GM12891 (cell line): ENCODE results near the gene PDZD7. TPM values are rescaled to one million over a fixed set of nuclear protein-coding genes. Genes with fewer than 3 reads are reported as not detected.

Source experiments
- DNase-seq: peaks from one replicate; pipeline ENCODE4 v3.0.0; 2011; ENCODE audit warnings: low spot score; ENCODE audit not compliant: insufficient read length
- FAIRE-seq: peaks from 2 replicates; lab custom pipeline; 2011; peaks lifted over from hg19 to GRCh38; lab: Jason Lieb, UNC
- PAX5 ChIP-seq: IDR thresholded peaks from 2 replicates; pipeline ENCODE4 v1.6.1; 2011; ENCODE audit warnings: low read length, moderate library complexity, mild to moderate bottlenecking; ENCODE audit not compliant: insufficient read depth, severe bottlenecking
- POLR2A ChIP-seq: IDR thresholded peaks from 2 replicates; pipeline ENCODE4 v1.6.1; 2011; ENCODE audit warnings: low read depth, low read length, control low read depth
- POLR2AphosphoS5 ChIP-seq: IDR thresholded peaks from 2 replicates; pipeline ENCODE4 v1.6.1; 2011; ENCODE audit warnings: low read depth, low read length, control low read depth
- POU2F2 ChIP-seq: IDR thresholded peaks from 2 replicates; pipeline ENCODE4 v1.6.1; 2011; ENCODE audit warnings: low read depth, mild to moderate bottlenecking, control low read depth, low read length, moderate library complexity
- SPI1 ChIP-seq: IDR thresholded peaks from 2 replicates; pipeline ENCODE4 v1.6.1; 2011; ENCODE audit warnings: low read depth, low read length, control low read depth
- TAF1 ChIP-seq: IDR thresholded peaks from 2 replicates; pipeline ENCODE4 v1.6.1; 2011; ENCODE audit warnings: low read depth, low read length, control low read depth
- polyA plus RNA-seq: library from polyadenylated mRNA; unstranded; fragments of >200 nt; gene quantifications from one replicate; pipeline ENCODE4 v1.2.1, GENCODE V29; 2012; ENCODE audit warnings: low read depth, missing spikeins, inconsistent platforms; ENCODE audit not compliant: missing spikeins

Gene PDZD7
- polyA plus RNA-seq: 0.03 TPM

DNA sequence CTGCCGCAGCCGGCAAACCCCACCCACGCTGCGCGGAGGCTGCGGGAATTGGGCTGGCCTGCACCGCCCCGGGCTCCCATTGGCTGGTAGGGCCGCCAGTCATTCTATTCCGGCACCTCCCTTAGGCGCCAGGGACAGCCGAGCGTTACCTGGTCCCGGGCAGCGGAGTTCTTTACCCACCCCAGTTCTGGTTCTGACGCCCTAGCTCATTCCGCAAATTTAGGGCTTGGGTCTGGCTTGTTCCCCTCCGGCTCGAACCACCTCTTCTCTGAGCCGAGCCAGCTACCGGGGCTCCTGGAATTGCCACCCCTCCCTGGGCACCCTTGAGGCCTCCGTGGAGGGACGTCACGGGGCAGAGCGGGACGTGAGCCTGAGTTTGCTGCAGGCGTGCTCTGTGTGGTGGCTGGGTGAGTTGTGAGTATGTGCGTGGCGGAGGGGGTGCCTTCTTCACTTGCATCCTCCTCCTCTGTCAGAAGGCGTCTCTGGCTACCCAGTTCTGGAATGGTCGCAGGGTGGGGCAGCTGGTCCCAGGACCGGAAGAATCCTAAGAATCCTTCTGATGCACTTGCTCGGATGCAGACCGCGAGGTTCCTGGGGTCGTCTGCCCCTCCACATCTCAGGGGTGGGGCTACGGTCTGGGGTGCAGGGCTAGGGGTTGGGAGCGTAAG is at the start of gene PDZD7, which contains the start of gene SFXN3:
Gene PDZD7, minus strand, starts transcription at position 2 of the 668 bp plus-strand sequence. CDS start 910 bp downstream, outside the sequence.
Gene SFXN3, plus strand, starts transcription at position 107 of the 668 bp plus-strand sequence. CDS start 3,461 bp downstream, outside the sequence.
- peak; percentile 98 for DNase-seq

GRCh38 chr10:101079874-101080273 is 48.9 kb upstream of the PDZD7 start:
- DNase-seq (no peak), FAIRE-seq (no peak)
- TF ChIP-seq POLR2AphosphoS5: no peak
- no peak for TF ChIP-seq TAF1

More for the DNA sequence above, at the start of gene PDZD7, which contains the start of gene SFXN3:
- TF ChIP-seq PAX5 (no peak), POLR2AphosphoS5 (no peak), POLR2A (no peak), SPI1 (no peak), POU2F2 (no peak), TAF1 (no peak)
- peak; percentile 75 for FAIRE-seq

GRCh38 chr10:101076630-101077029 is 45.7 kb upstream of the PDZD7 start:
- TF ChIP-seq PAX5: no peak
- no peak for TF ChIP-seq POU2F2
- no peak for TF ChIP-seq SPI1
- no peak for TF ChIP-seq TAF1
- TF ChIP-seq POLR2AphosphoS5: no peak
- no peak for TF ChIP-seq POLR2A
- DNase-seq (no peak), FAIRE-seq (no peak)

GRCh38 chr10:101075775-101076174 is 44.8 kb upstream of the PDZD7 start:
- TF ChIP-seq TAF1: no peak
- TF ChIP-seq SPI1: no peak
- TF ChIP-seq POLR2A: no peak
- TF ChIP-seq PAX5: no peak
- TF ChIP-seq POLR2AphosphoS5: no peak
- no peak for TF ChIP-seq POU2F2
- FAIRE-seq (no peak), DNase-seq (no peak)

DNA sequence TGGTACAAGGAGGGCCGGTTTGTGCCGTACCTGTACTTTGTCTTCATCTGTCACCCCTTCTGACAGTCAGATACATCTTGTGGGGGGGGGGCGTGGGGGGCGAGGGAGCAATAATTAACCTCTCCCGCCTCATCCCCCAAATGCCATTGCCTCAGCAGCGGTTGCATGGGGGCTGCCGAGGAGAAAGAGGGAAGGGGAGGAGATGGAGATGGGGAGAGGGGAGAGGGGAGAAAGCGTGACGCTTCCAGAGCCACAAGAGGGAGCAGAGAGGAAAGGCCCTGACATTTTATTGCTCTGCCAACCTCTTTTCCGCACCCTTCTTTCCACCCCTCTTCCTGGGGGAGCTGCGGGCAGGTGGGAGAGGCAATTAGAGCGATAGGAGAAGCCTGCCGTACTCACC is 42.7 kb upstream of the PDZD7 start:
- no peak for TF ChIP-seq PAX5
- TF ChIP-seq TAF1: no peak
- TF ChIP-seq POLR2AphosphoS5: no peak
- no peak for TF ChIP-seq SPI1
- no peak for TF ChIP-seq POLR2A
- TF ChIP-seq POU2F2: no peak
- FAIRE-seq (no peak), DNase-seq (no peak)

DNA sequence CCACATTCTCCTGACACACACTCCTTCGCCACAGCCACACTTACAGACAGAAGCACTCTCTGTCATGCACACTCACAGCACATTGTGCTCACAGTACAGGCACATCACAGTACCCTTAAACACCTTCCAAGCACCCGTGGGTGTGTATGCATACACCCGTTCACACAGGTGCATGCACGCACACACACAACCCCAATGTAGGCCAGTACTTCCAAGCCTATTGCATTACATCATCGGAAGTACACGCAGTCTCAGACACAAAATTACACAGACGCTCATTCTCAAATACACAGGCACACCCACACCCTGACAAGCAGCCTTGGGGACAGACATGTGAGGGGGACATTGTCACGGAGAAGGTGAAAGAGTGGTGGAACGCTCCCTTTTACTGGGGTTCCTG is 42.0 kb upstream of the PDZD7 start:
- peak; percentile 40 for FAIRE-seq
- DNase-seq: no peak
- TF ChIP-seq POU2F2 (no peak), TAF1 (no peak), POLR2AphosphoS5 (no peak), POLR2A (no peak), SPI1 (no peak), PAX5 (no peak)

DNA sequence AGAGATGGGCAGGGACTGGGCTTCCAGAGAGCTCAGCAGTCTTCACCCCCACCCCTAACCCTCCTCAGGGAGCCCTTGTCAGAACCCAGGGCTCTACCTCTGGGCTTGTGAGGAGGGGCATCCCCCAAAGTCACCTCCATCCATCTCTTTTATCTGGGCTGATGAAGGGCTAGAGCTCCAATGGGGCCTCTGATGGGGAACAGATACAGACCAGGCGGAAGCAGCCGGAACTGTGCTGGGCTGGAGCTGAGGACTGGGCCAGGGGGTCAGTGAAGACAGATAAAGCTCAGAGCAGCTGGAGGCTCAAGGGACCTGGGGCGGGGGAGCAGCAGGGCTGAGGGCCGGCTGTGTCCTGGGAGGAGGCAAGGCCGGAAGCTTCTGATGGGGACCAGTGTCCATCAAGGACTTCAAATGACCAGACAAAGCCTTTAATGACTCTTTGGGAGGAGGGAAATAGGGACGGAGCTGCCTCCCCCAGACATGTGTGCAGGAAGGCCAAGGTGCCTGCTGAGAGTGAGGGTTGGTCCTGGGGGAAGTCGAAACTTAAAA is 41.0 kb upstream of the PDZD7 start:
- TF ChIP-seq POLR2A (no peak), SPI1 (no peak), POLR2AphosphoS5 (no peak), POU2F2 (no peak), PAX5 (no peak)
- DNase-seq (no peak), FAIRE-seq (no peak)

- no peak for DNase-seq
- FAIRE-seq: peak; percentile 74
- TF ChIP-seq SPI1 (peak; percentile 95), POLR2A (no peak)
Measured at GRCh38 chr10:101071267-101071884, 40.4 kb upstream of the PDZD7 start.

GRCh38 chr10:101070098-101070497 is 39.2 kb upstream of the PDZD7 start:
- peak; percentile 76 for FAIRE-seq
- no peak for DNase-seq
- TF ChIP-seq POU2F2 (no peak), PAX5 (no peak), SPI1 (no peak), POLR2A (no peak), TAF1 (no peak), POLR2AphosphoS5 (no peak)

- FAIRE-seq (no peak), DNase-seq (no peak)
- TF ChIP-seq POLR2AphosphoS5 (no peak), PAX5 (no peak)
Measured at GRCh38 chr10:101069441-101069840, 38.5 kb upstream of the PDZD7 start.
